Endometrium (tissue), 2 donors: ENCODE data around the gene GABRB1.
A peak's percentile ranks its signal among the peaks of the same experiment; 100 is the strongest.
"Not testable (repeated sequence)": the region's sequence is repeated elsewhere in the genome, so short reads cannot be mapped to it uniquely, and the experiment has no call there.

ENCODE experiments used
- FAIRE-seq: peaks from 2 replicates; lab custom pipeline; 2012; peaks lifted over from hg19 to GRCh38; lab: Jason Lieb, UNC
- donor health status: control.
- donor health status: control.

The GABRB1 gene

DNA sequence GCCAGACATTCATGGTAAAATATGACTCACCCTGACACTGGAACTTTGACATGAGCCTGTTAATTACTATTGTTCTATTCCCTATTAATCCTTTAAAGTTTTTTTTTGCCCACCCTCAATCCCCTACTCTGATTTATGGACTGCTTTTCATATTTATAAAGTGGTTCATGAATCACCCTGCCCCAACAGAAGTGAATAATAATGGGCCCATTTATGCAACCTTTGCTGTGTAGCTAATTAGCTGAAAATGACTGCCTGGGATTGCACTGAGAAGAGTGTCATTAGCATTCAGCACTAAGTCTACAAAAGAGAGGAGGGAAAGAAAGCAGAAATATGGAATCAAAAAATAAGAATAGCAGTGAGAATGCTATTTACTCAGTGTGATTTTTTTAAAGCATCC, 277.8 kb downstream of the GABRB1 start:
- FAIRE-seq, result no peak

GRCh38 chr4:47312170-47312569, 280.8 kb downstream of the GABRB1 start:
- FAIRE-seq, result no peak

DNA sequence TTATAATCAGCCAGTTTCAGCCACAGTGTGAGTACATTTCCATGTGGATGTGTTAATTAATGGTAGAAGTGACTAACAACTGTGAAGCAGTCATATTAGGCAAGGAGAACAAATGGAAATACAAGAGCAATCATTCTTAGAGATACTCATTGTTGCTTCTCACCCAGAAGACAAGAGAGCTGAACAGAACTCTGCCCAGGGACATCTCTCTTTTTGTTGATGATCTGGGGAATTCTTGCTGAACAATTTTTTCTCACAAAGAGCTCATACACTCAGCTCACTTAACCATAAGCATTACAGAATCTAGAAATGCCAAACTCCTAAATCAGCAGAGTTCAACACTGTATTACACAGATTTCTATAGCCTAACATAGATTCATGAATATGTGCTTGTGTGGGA, 282.0 kb downstream of the GABRB1 start:
- FAIRE-seq, result no peak

DNA sequence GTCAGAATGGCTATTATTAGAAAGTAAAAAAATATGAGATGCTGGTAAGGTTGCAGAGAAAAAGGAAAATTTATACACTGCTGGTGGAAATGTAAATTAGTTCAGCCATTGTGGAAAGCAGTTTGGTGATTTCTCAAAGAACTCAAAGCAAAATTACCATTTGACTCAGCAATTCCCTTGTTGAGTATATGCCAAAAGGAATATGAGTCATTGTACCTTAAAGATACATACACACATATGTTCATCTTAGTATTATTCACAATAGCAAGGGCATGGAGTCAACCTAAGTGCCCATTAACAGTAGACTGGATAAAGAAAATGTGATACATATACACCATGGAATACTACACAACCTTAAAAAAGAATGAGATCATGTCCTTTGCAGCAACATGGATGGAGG, 284.0 kb downstream of the GABRB1 start:
- FAIRE-seq, result no peak

GRCh38 chr4:47326025-47326424, 294.7 kb downstream of the GABRB1 start:
- no peak for FAIRE-seq

- FAIRE-seq, result no peak
Observed at GRCh38 chr4:47330866-47331265, 299.5 kb downstream of the GABRB1 start.

GRCh38 chr4:47334652-47335051, 303.3 kb downstream of the GABRB1 start:
- FAIRE-seq, result no peak

- no peak for FAIRE-seq
Observed at GRCh38 chr4:47337893-47338292, 306.5 kb downstream of the GABRB1 start.

DNA sequence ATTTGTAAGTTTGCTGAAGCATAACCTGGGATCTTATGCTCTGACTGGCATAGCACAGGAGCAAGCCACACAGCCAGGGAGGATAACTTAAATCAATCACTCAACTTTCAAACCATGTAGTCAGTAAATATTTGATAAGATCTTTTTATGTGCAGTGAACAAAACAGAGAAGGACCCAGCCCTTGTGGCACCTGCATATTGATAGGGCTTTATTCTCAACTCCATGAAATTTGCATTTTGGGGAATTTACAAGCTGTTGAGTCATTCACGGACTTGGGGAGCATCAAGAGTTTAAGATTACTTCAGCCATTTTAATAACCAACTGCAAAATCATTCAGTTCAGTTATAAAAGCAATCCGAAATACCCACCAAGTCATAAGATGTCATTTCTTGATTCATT, 309.5 kb downstream of the GABRB1 start:
- FAIRE-seq, result no peak

DNA sequence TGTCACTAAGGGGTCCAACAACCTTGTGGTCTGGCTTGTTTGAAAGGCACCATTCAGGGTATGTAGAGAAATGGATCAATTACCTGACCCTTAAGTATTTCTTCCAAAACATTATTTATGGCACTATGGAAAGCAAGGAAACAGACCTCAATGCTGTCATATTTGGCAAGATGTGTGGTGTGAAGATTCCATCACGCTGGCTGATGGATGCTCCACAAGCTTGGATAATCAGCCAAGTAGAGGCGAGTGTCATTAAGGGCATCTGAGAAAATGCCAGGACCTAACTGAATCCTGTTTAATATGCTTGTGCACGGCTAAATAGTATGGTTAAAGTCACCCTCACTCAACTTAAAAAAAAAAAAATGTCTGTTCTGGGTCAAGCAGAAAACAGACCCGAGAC, 311.4 kb downstream of the GABRB1 start:
- no peak for FAIRE-seq

DNA sequence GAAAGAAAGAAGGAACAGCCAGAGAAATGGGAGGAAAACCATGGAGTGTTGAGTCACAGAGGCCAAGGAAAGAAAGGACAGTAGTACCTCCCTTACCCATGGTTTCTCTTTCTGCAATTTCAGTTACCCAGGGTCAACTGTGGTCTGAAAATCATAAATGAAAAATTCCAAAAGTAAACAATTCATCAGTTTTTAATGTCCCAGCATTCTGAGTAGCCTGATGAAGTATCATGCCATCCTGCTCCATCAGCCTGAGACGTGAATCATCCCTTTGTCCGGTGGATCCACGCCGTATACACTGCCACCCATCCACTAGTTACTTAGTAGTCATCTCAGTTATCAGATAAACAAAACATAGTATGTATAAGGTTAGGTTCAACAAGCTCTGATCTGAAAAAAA, 318.0 kb downstream of the GABRB1 start:
- FAIRE-seq, result no peak

- no peak for FAIRE-seq
Observed at GRCh38 chr4:47355568-47355967, 324.2 kb downstream of the GABRB1 start.

DNA sequence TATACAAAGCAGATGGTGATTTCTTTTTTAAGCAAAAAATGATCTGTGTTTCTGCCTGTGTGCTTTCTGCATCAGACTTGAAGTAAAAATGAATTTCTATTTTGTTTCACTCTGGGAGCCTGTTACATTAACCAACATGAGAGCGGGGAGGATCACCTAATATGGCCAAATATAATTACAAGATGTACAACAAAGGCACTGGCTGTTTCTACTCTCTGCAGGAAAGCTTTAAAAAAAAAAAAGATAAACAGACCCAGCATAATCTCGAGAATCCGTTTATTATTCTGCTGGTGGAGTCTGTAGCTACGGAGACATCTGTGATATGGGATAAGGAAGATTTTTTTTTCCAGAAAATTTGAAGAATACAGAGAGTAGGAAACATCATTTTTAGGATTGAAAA, 328.5 kb downstream of the GABRB1 start:
- FAIRE-seq, result no peak

DNA sequence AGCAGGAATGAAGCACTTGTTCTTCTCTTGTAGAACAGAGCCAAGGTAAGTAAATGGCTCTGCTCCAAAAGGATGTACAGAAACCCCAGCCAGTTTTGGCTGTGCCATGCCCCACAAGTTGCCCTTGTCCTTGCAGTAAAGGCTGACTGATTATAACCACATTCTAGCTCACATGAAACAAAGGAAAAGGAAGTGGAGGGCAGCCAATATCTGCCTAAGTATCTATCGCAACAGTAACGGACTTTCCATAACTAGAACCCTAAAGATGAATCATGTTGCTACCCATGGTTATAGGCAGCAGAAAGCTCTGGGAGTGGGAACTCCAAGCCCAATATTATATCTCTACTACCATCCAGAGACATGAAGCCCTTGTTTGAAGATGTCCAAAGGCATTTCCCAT, 336.4 kb downstream of the GABRB1 start:
- FAIRE-seq, result no peak

GRCh38 chr4:47368211-47368610, 336.8 kb downstream of the GABRB1 start:
- FAIRE-seq, result no peak

DNA sequence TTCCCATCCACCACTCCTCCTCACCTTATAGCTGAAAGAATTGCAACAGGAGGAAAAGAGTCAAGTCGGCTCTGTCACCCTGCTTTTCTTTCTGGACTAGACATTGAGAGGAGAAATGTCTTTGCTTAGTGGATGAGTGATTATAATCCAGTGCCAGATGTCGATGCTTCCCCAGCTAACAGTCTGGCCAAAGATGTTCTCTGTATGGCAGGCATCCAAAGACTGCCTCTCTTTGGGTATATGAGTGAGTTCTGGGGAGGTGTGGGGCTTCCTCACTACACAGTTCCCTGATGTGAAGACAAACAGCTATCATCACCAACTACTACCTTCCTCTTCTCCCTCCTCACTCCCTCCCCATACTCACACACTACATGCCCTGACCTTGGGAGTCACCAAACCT, 341.2 kb downstream of the GABRB1 start:
- no peak for FAIRE-seq

- no peak for FAIRE-seq
Observed at GRCh38 chr4:47373174-47373573, 341.8 kb downstream of the GABRB1 start.

GRCh38 chr4:47373709-47374108, 342.3 kb downstream of the GABRB1 start:
- FAIRE-seq, result no peak

- no peak for FAIRE-seq
Observed at GRCh38 chr4:47374477-47374876, 343.1 kb downstream of the GABRB1 start.

DNA sequence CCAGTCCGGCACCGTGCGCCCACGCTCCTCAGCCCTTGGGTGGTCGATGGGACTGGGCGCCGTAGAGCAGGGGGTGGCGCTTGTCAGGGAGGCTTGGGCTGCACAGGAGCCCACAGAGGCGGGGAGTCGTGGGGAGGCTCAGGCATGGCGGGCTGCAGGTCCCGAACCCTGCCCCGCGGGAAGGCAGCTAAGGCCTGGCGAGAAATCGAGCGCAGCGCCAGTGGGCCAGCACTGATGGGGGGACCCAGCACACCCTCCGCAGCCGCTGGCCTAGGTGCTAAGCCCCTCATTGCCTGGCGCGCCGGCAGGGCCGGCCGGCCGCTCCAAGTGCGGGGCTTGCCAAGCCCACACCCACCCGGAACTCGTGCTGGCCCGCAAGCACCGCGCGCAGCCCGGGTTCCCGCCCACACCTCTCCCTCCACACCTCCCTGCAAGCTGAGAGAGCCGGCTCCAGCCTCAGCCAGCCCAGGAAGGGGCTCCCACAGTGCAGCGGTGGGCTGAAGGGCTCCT, 346.7 kb downstream of the GABRB1 start:
- FAIRE-seq, result not testable (repeated sequence)

DNA sequence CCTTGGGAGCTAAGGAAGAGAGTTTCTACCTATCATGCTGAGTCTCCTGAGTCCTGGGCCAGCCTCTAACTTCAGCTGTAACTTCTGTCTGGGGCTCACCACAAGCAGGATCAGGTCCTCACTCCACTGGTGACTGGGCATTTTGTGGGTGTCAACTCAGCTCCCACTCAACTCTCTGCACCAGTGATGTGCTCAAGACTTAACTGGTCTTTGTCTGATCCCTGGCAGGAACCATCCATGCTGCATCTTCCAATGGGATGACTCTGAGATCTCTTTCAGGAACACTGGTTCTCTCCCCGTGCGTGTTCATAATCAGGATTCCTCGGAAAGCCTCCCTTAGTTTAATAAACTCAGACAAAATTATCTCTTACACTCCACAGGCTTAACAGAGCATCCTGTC, 349.8 kb downstream of the GABRB1 start:
- no peak for FAIRE-seq

DNA sequence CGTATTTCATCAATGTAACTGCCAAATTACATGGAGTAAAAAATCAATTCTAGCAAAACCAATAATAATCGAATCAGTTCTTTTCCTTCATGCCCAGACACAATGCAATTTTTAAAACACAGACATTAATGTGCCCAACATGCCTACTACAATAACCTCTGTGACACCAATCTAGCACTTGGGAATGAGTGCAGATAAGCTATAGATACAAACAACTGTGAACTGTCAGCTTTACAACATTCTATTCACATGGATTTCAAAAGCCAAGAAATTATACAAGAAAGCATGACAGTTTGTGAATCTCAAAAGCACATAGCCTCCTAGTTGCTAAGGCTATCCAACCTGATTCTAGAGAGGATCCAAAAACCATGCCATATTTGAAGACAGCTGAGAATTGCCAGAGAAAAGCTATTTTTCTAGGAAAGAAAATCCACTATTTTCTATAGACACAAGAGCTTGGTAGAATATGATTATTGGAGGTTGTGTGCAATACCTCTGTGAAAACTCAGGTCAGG, 351.5 kb downstream of the GABRB1 start:
- FAIRE-seq, result no peak

DNA sequence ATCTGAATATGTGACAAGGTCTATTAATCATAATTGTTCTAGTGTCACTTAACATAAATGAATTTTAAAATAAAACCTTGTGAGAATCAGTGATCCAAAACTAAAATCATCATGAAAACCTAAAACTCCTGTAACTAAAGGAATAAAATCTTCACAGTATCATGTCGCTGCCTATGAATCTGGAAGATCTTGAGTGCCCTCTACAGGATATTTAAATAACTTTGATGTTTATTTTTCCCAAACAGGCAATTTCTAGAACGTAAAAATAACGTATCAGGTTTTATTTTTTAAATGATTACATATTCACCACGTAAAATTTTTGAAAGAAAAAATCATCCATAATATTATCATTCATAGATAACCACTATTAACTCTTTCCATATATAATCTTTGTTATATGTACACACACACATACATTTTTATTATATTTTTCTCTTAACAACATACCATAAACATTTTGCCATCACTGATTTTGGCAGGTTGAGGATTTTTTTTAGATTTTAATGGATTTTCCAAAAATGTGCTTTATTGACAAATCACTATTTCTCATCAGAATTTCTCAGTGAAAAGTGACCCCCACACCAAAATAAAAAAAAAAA, 352.6 kb downstream of the GABRB1 start:
- FAIRE-seq, result peak; percentile 97

- FAIRE-seq, result no peak
Observed at GRCh38 chr4:47386146-47386545, 354.8 kb downstream of the GABRB1 start.
